NCI-H748 treated with DMSO at 0.1 percent for 48 hours (cell line): ENCODE data around the gene IFT25.

ENCODE experiments used
- DNase-seq: peaks from one replicate; lab custom pipeline; 2025; lab: John Stamatoyannopoulos, UW

Gene IFT25

GRCh38 chr1:53956308-53957168 is 11.0 kb upstream of the IFT25 start:
- peak; percentile 96 for DNase-seq

- no peak for DNase-seq
These were observed 8.6 kb upstream of the IFT25 start for GRCh38 chr1:53954128-53954527.

- DNase-seq, result no peak
These were observed 6.2 kb upstream of the IFT25 start for GRCh38 chr1:53951697-53952096.

- DNase-seq, result peak; percentile 23
These were observed 3.8 kb upstream of the IFT25 start for GRCh38 chr1:53949023-53949990.

- DNase-seq, result no peak
These were observed 2.8 kb upstream of the IFT25 start for GRCh38 chr1:53948291-53948690.

GRCh38 chr1:53947172-53947907 is 1.8 kb upstream of the IFT25 start:
- DNase-seq, result no peak

GRCh38 chr1:53946252-53947171 is 1.0 kb upstream of the IFT25 start, which contains the start of gene LRRC42:
Gene LRRC42, plus strand, starts transcription at chr1:53946350. Its CDS starts 5,650 bp downstream, at chr1:53952000.
- DNase-seq, result no peak

GRCh38 chr1:53945183-53945432 is 391 bp downstream of the IFT25 start:
- DNase-seq, result peak; percentile 63

- DNase-seq, result no peak
These were observed 873 bp downstream of the IFT25 start for GRCh38 chr1:53944469-53945182.

GRCh38 chr1:53943490-53944043 is 1.9 kb downstream of the IFT25 start:
- DNase-seq, result no peak

- no peak for DNase-seq
These were observed 2.4 kb downstream of the IFT25 start for GRCh38 chr1:53943090-53943489.

GRCh38 chr1:53942127-53942957 is 3.2 kb downstream of the IFT25 start:
- DNase-seq, result no peak

GRCh38 chr1:53938136-53938830 is 7.2 kb downstream of the IFT25 start:
- no peak for DNase-seq

- no peak for DNase-seq
These were observed 9.1 kb downstream of the IFT25 start for GRCh38 chr1:53936430-53936829.

- no peak for DNase-seq
These were observed 11.2 kb downstream of the IFT25 start for GRCh38 chr1:53934170-53934765.

GRCh38 chr1:53931523-53931922 is 14.0 kb downstream of the IFT25 start:
- DNase-seq, result no peak

- DNase-seq, result no peak
These were observed 14.6 kb downstream of the IFT25 start for GRCh38 chr1:53930932-53931331.

GRCh38 chr1:53929246-53929960 is 16.1 kb downstream of the IFT25 start:
- no peak for DNase-seq
